SKM-1 (cell line): ENCODE data around the gene RASSF8.

Experiments used
- DNase-seq: peaks from one replicate; lab custom pipeline; 2025; ENCODE audit not compliant: unreplicated experiment; lab: John Stamatoyannopoulos, UW

The RASSF8 gene

GRCh38 chr12:26026713-26027112 lies 68.2 kb downstream of the RASSF8 start:
- DNase-seq = no peak

GRCh38 chr12:26027401-26027800 lies 68.9 kb downstream of the RASSF8 start:
- DNase-seq = no peak

- no peak for DNase-seq
These were observed 70.7 kb downstream of the RASSF8 start for GRCh38 chr12:26028953-26029735.

DNA sequence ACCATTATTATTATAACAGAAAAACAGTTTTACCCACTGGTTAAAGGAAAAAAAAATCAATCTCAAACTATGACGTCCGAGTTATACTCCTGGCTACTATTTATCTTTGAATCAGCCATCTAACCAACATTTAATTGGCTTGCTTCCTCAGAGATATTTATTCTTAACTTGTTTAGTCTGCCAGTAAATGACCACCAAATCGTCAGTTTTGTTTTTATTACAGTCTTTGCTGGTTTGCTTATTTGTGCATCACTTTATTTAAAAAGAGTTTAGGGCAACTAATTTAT lies 71.2 kb downstream of the RASSF8 start:
- no peak for DNase-seq

DNA sequence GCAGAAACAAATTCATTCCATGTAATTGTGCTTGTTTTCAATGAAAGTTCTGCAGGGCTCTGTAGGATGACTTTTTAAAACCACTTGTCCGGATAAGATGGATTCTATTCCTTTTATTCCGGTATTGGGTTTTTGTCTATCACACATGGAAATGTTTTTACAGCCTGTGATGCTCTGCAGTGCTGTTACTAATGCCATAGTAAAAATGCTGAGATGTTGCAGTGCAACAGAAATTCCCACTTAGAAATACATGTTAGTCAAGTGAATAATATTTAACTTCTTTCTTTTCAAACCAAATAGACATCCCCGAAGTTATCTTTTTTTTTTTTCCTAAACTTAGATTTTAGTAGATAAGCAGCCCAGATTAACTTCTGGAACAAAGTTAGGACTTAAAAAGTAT lies 71.9 kb downstream of the RASSF8 start:
- no peak for DNase-seq

DNA sequence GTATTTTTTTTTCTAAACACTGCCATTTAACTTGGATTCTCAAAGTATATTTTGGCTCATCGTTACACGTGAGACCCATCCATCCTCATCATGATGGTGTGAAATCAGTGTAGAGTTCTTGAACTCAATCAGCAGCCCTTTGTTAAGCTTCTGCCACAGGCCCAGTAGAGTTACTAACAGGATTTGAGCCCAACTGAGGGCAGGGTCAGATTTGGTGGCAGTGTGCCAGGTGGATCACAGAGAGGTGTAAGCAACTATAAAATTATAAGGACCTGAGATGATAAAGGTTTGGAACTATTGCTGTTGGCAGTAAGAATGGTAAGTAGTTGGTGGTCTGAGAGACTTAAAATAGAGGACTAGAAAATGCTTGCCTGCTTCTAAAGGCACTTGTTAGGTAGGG lies 72.8 kb downstream of the RASSF8 start:
- no peak for DNase-seq

- no peak for DNase-seq
These were observed 73.3 kb downstream of the RASSF8 start for GRCh38 chr12:26031827-26032226.

GRCh38 chr12:26032290-26032689 lies 73.8 kb downstream of the RASSF8 start:
- DNase-seq = no peak

DNA sequence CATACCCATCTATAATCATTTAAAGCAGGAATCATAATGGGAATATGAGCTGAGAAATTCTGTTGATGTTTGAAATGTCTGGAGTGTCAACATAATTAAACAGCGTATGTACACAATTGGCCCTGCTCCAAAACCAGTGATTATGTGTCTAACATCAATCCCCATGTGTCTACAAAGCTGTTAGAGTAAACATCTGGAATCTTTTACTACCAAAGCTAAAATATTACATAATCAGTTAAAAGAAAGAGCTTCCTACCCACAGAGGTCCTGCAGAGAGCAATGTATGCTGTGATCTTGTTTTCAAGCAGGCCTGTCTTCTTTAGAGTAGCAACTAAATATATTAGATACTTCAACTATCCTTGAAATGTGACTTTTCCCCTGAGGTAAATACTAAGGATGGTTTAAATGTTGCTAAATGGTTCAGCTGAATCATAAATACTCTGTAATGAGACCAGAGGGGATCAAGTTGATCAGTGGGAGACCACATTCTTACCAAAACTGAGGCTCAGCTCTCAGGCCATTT lies 74.3 kb downstream of the RASSF8 start:
- DNase-seq = no peak

- DNase-seq = no peak
These were observed 76.1 kb downstream of the RASSF8 start for GRCh38 chr12:26034371-26035142.

DNA sequence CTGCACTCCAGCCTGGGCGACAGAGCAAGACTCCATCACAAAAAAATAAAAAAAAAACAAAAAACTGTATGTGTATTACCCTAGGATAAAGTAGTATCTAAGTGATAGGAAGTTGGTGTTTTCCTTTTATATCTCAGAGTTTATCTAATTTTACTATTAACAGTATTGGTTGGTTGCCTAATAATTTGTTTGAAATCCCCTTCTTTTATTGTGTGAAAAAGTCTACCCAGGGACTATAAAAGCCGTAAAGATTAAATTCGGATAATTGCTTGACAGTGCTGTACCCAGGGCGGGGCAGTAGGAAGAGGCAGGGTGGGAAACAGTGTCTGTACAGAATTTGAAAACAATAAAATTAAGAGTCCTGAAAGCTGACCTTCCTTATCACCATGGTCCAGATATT lies 78.4 kb downstream of the RASSF8 start:
- DNase-seq = no peak

DNA sequence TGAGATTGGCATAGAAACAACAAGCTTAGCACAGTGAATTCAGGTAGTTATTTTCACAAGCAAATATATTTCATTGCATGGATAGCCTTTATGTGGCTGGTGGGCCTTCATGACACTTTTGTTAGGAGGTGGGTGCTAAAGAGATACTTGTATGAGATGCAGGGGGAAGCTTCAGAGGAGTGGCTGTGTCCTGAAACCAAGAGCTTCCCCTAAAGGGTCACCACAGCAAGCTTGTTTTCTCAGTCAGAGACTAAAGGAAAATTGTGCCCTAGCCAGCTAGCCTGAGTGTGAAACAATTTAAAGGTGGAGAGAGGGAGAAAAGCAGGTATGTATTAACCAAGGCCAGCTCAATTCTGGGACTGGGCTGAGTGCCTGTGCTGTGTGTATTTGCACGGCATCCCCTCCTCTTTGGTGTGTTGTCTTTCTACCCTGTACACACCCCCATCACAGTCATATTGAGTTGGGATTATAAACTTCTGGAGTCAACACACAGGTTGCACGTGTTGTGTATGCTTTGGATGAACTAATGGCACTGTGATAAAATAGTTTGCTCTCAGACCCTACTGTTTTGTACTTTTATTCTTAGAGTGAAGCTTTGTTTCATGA lies 79.2 kb downstream of the RASSF8 start:
- DNase-seq = no peak

DNA sequence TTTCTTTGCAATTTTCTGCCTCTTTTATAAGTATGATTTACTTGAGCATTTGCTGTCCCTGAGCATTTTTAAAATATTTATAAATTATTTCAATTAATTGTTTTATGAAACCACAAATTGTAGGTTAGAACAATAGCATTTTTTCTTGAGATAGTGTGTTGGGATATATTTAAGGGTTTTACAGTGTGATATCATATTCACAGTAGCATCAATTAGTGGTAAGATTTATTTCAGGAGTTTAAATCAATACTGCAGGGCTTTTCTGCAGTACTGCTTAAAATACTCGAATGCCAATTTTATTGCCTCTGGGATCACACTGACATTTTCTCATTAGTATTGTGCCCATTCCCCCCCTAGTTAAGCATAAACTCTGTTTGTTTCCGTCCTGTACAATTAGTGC lies 84.2 kb downstream of the RASSF8 start:
- no peak for DNase-seq

- no peak for DNase-seq
These were observed 84.9 kb downstream of the RASSF8 start for GRCh38 chr12:26043135-26044006.

GRCh38 chr12:26044007-26044394 lies 85.5 kb downstream of the RASSF8 start:
- no peak for DNase-seq

DNA sequence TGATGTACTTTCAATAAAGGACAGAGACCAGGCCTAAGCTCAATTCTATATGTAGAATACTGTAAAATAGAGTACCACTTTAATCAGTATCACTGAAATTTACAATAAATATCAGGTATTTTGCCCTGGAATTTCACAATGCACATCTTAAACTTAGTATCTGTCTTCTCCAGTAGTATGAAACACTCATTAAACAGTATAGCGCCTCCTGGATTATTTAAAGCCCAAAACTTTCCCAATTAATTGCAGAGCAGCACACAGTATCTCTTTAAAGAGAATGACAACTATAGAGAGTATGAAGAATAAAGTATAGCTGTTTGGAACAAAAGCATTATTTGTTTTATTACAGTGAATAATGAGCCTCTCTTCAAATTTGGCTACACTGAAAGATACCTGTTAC lies 86.1 kb downstream of the RASSF8 start:
- no peak for DNase-seq

- no peak for DNase-seq
These were observed 87.7 kb downstream of the RASSF8 start for GRCh38 chr12:26046203-26046602.

- no peak for DNase-seq
These were observed 88.4 kb downstream of the RASSF8 start for GRCh38 chr12:26046906-26047305.

DNA sequence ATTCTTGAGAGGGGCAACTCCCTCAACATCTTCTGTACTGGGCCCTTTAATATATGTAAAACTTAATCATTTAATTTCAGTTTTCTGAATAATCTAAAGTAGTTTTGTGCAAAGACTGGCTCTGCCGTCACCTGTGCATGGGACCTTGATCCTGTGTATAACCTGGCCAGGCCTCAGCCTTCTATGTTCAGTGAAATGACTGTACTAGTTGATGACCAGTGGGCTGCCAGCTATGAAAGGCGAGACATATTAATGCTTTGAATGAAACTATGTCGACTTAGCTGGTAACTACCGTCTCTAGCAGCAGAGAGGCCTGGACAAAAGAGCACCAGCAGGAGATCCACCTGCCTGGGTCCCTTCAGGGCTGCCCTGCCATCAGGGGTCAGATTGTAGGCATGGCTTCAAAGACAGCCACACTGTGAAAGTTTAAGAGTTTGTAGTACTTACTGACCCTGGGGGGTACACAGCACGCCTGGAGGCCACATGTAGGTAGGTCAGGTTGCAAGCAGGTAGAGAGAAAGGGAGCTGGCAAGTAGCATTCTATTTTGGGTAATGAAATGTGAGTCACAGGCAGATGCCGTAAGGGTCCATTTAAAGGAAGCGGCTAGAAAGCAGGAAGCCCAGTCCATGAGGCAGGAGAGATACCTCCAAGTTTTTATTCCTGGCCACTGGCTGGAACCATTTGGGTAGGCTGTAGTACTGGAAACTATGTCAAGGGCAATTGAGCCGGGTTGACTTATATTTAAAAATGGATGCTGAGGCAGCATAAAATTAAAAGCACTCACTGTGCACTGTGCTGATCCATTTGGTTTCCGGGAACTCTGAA lies 89.1 kb downstream of the RASSF8 start:
- DNase-seq = no peak

DNA sequence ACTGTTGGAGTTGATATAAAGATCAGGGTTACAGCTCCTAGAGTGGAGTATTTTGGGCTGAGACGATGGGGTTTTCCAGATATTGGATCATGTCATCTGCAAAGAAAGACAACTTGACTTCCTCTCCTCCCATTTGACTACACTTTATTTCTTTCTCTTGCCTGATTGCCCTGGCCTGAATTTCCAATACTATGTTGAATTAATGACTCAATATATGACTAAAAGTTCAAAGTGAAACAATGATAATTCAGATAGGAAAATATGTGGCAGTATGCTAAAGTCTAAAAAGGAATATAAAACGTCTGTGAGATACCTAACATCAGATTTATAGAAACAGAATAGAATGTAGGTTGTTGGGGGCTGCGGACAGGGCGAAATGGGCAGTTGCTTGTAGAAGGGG lies 94.2 kb downstream of the RASSF8 start:
- no peak for DNase-seq
